Kidney capillary endothelial cell (primary cell): ENCODE data around the gene SYVN1.
A peak's percentile ranks its signal among the peaks of the same experiment; 100 is the strongest.
"Not testable (repeated sequence)": the region's sequence is repeated elsewhere in the genome, so short reads cannot be mapped to it uniquely, and the experiment has no call there.

Experiments
- DNase-seq: peaks from one replicate; pipeline ENCODE4 v3.0.0-alpha.2; 2018; ENCODE audit warnings: low spot score

The SYVN1 gene

GRCh38 chr11:65134240-65134951, at the start of gene SYVN1:
Gene SYVN1, minus strand, starts transcription at chr11:65134519. Its CDS starts 918 bp downstream, at chr11:65133601.
- peak; percentile 86 for DNase-seq

- DNase-seq: no peak
Measured at GRCh38 chr11:65183201-65183891, 49.0 kb upstream of the SYVN1 start.

GRCh38 chr11:65182258-65183170, 48.2 kb upstream of the SYVN1 start:
- DNase-seq: no peak

- no peak for DNase-seq
Measured at GRCh38 chr11:65181569-65182257, 47.4 kb upstream of the SYVN1 start, which contains the start of gene CAPN1. Gene CAPN1, plus strand, starts transcription at chr11:65181928. Its CDS starts 774 bp downstream, at chr11:65182702.

- DNase-seq: no peak
Measured at GRCh38 chr11:65180877-65181568, 46.7 kb upstream of the SYVN1 start.

GRCh38 chr11:65174571-65175010, 40.3 kb upstream of the SYVN1 start:
- not testable (repeated sequence) for DNase-seq

GRCh38 chr11:65172600-65172999, 38.3 kb upstream of the SYVN1 start:
- DNase-seq: no peak

GRCh38 chr11:65170058-65170534, 35.8 kb upstream of the SYVN1 start, which contains the start of gene SPDYC:
Gene SPDYC, plus strand, starts transcription at chr11:65170233. Its CDS starts 1,125 bp downstream, at chr11:65171358.
- no peak for DNase-seq

- DNase-seq: peak; percentile 66
Measured at GRCh38 chr11:65169164-65169641, 34.9 kb upstream of the SYVN1 start.

GRCh38 chr11:65167656-65168055, 33.3 kb upstream of the SYVN1 start:
- no peak for DNase-seq

- DNase-seq: no peak
Measured at GRCh38 chr11:65166893-65167292, 32.6 kb upstream of the SYVN1 start.

GRCh38 chr11:65165410-65166317, 31.3 kb upstream of the SYVN1 start:
- no peak for DNase-seq

GRCh38 chr11:65163684-65164083, 29.4 kb upstream of the SYVN1 start:
- DNase-seq: no peak

GRCh38 chr11:65160643-65161042, 26.3 kb upstream of the SYVN1 start:
- no peak for DNase-seq

GRCh38 chr11:65159012-65159411, 24.7 kb upstream of the SYVN1 start:
- DNase-seq: no peak

- DNase-seq: no peak
Measured at GRCh38 chr11:65157336-65157735, 23.0 kb upstream of the SYVN1 start.

GRCh38 chr11:65156926-65157325, 22.6 kb upstream of the SYVN1 start:
- DNase-seq: no peak

GRCh38 chr11:65156256-65156655, 21.9 kb upstream of the SYVN1 start:
- DNase-seq: no peak

- DNase-seq: no peak
Measured at GRCh38 chr11:65152122-65152521, 17.8 kb upstream of the SYVN1 start.
